ENCODE measurements around the gene PRPH2. TPM values are rescaled to one million over a fixed set of nuclear protein-coding genes. Genes with fewer than 3 reads are reported as not detected.

The PRPH2 gene
- total and polyA plus RNA-seq, 12 donors: 0.36 to 2.7 (median 0.97) TPM

DNA sequence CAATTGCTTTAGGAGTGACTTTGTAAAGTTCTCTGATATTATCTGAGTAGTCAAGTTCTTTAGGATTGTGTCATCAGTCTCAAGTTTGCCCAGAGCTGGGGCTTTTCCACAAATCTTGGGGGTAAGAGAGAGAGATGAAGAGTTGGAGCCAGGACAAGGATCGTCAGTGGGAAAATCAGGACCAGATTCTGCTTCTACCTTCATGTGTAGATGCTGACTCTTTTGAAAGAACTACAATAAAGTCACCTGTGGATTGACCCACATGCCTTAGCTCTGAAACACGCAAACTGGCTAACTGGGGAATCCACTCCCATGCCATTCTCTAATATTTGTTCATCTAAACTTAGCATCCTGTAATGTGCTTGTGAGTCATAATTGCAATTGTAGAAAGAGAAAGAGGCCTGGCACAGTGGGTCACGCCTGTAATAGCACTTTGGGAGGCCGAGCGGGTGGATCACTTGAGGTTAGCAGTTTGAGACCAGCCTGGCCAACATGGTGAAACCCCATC, 43.8 kb upstream of the PRPH2 start:
- intact Hi-C loops (cut with DNase I): no loop called here
- 97 to 98% methylated on average over 5 of the region's 5 CpGs for WGBS, 2 donors
- H3K27ac ChIP-seq: no peak overlapping the region
- ATAC-seq (no peak), DNase-seq (no peak)
- H3K27me3 ChIP-seq: no peaks in the 10 kb centered on the region
- peaks cover 0 to 20% (median 8%) of the 10 kb centered on the region in 9 donors for H3K4me1 ChIP-seq
- H3K36me3 ChIP-seq: peaks cover 0 to 6% (median 0%) of the 10 kb centered on the region in 9 donors
- no peaks in the 10 kb centered on the region for H3K9me3 ChIP-seq
- TF ChIP-seq, protein P1, sequence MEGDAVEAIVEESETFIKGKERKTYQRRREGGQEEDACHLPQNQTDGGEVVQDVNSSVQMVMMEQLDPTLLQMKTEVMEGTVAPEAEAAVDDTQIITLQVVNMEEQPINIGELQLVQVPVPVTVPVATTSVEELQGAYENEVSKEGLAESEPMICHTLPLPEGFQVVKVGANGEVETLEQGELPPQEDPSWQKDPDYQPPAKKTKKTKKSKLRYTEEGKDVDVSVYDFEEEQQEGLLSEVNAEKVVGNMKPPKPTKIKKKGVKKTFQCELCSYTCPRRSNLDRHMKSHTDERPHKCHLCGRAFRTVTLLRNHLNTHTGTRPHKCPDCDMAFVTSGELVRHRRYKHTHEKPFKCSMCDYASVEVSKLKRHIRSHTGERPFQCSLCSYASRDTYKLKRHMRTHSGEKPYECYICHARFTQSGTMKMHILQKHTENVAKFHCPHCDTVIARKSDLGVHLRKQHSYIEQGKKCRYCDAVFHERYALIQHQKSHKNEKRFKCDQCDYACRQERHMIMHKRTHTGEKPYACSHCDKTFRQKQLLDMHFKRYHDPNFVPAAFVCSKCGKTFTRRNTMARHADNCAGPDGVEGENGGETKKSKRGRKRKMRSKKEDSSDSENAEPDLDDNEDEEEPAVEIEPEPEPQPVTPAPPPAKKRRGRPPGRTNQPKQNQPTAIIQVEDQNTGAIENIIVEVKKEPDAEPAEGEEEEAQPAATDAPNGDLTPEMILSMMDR (IDR thresholded peaks at IDR 0.05): no peak
- H3K4me3 ChIP-seq: no peak overlapping the region

DNA sequence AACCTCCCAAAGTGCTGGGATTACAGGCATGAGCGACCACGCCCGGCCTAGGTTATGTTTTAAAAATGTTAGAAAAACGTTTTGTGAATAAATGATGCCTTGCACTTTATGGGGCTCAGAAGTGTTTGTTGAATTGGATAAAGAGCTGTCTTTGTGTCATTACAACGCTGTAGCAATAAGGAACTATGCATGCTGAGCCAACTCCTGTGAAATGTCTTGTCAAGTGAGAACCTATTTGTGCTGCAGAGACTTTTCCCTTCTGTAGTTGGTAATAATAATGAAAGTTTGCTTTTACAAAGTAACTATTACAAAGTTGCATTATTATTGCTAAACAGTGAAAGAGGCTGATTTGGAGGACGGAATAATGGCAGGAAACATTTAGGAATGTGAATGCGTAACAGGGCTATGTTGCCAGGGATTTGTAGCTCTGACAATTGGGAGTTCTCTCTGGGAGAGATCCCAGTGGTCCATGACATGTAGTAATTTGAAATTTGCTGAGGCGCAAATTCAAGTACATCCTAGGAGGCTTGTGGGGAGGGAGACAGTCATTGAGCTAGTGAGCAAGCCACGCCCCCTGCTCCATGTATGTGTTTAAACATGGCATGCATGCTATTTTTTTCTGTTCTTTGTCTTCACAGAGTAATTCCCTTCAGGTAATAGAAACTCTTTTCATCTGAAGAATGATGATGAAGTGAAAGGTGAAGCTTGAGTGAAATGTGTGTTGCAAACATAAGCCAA, 42.7 kb upstream of the PRPH2 start:
- peaks cover 0 to 12% (median 6%) of the 10 kb centered on the region in 9 donors for H3K4me1 ChIP-seq
- H3K9me3 ChIP-seq: no peaks in the 10 kb centered on the region
- DNase-seq (no peak), ATAC-seq (no peak)
- peaks cover 0 to 17% (median 0%) of the 10 kb centered on the region in 9 donors for H3K36me3 ChIP-seq
- intact Hi-C loops (cut with DNase I): no loop called here
- TF ChIP-seq, protein P1 (IDR thresholded peaks at IDR 0.05): no peak
- H3K4me3 ChIP-seq: no peak overlapping the region
- 89 to 90% methylated on average over 9 of the region's 9 CpGs for whole genome bisulfite sequencing, 2 donors
- H3K27me3 ChIP-seq: no peaks in the 10 kb centered on the region
- no peak overlapping the region for H3K27ac ChIP-seq

DNA sequence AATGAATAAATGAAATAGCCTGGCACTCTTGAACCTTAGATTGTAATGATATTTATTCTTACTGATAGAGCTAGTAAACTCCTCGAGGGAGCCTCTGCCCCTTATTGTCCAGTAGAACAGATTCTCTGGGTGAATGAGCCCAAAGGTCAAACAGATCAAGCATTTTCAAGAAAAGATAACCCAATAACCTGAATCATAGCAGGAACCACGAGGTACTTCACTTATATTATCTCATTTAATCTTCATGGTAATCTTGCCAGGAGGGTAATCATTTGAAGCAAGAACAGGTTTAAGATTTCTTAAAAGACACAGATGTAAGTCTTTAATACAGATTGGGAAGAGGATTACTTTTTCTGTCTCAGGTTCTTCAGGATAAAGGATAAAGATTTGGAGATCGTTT, 40.6 kb upstream of the PRPH2 start:
- Histone ChIP-seq H3K36me3 (peaks cover 0 to 36% (median 0%) of the 10 kb centered on the region in 9 donors), H3K4me3 (no peak overlapping the region), H3K4me1 (peaks cover 0 to 13% (median 4%) of the 10 kb centered on the region in 9 donors), H3K27me3 (no peaks in the 10 kb centered on the region), H3K27ac (no peak overlapping the region), H3K9me3 (no peaks in the 10 kb centered on the region)
- intact Hi-C loops (cut with DNase I): no loop called here
- no peak for ATAC-seq
- DNase-seq: no peak
- WGBS, 2 donors: 76 to 78% methylated on average over 3 of the region's 3 CpGs
- TF ChIP-seq, protein P1 (IDR thresholded peaks at IDR 0.05): no peak

DNA sequence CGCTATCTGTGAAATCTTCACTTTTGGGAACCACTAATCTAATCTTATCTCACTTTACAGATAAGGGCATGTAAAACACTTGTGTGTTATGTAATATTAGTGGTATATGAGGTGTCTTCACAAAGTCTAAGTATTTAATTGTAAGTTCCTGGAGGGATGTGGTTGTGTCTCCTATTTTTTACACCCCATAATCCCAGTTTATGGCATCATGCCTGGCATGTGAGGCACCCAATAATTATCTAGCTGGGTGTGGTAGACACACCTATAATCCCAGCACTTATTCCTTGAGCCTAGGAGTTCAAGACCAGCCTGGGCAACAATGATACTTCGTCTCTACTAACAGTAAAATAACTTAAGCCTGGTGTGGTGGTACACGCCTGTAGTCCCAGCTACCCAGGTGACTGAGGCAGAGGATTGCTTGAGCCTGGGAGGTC, 40.0 kb upstream of the PRPH2 start:
- intact Hi-C loops (cut with DNase I): no loop called here
- no peaks in the 10 kb centered on the region for H3K27me3 ChIP-seq
- H3K9me3 ChIP-seq: no peaks in the 10 kb centered on the region
- ATAC-seq (no peak), DNase-seq (no peak)
- peaks cover 0 to 8% (median 2%) of the 10 kb centered on the region in 9 donors for H3K4me1 ChIP-seq
- H3K4me3 ChIP-seq: no peak overlapping the region
- 97 to 98% methylated on average over 3 of the region's 3 CpGs for WGBS, 2 donors
- TF ChIP-seq, protein P1 (IDR thresholded peaks at IDR 0.05): no peak
- H3K36me3 ChIP-seq: peaks cover 0 to 36% (median 0%) of the 10 kb centered on the region in 9 donors
- no peak overlapping the region for H3K27ac ChIP-seq
